ENCODE measurements around the gene H2BK1. TPM values are rescaled to one million over a fixed set of nuclear protein-coding genes. Genes with fewer than 3 reads are reported as not detected.

Gene H2BK1
- total RNA-seq, 1 experiment from 2014 or later: 0.87 TPM

- Mint-ChIP-seq H3K36me3 (no peaks in the 10 kb centered on the region), H3K27me3 (ENCODE audit: low read depth) (peaks cover 73% of the 10 kb centered on the region), H3K4me1 (peaks cover 46% of the 10 kb centered on the region), H3K4me3 (peak overlapping the region; percentile 63), H3K9me3 (no peaks in the 10 kb centered on the region), H3K27ac (no peak overlapping the region)
- ChIA-PET CTCF (interaction anchor here (1.2 to 2.3 kb wide), 8 partner anchors 18 to 138 kb away, joined by 3 to 9 read pairs (median 4); partner anchors contain the start of genes GBX1 and NUB1), POLR2A (interaction anchor here (1.4 kb wide), 1 partner anchor 19 kb away, joined by 3 read pairs; the partner anchor contains the start of gene CHPF2)
- no peak for ATAC-seq
- no peak for DNase-seq (ENCODE audit: low spot score)
- 0 out of 2 replicates have a peak, but pooled peaks have one; percentile 51 for TF ChIP-seq TCF7 (CRISPR knock-in tag; IDR thresholded peaks at IDR 0.05; ENCODE audit: low read depth)
- no peak for TF ChIP-seq IRF2 (CRISPR knock-in tag; IDR thresholded peaks at IDR 0.05; ENCODE audit: borderline replicate concordance, low read depth)
- TF ChIP-seq ESRRA (CRISPR knock-in tag; IDR thresholded peaks at IDR 0.05; ENCODE audit: borderline replicate concordance): no peak
- no peak for TF ChIP-seq ETV6 (CRISPR knock-in tag; IDR thresholded peaks at IDR 0.05)
- no peak for TF ChIP-seq FOXJ3 (CRISPR knock-in tag; IDR thresholded peaks at IDR 0.05; ENCODE audit: borderline replicate concordance)
- peak; percentile 42; the same call in 1 of the 2 replicates for TF ChIP-seq MAX (CRISPR knock-in tag; IDR thresholded peaks at IDR 0.05)
- TF ChIP-seq MLX (CRISPR knock-in tag; IDR thresholded peaks at IDR 0.05): no peak
- no peak for TF ChIP-seq E2F5 (CRISPR knock-in tag; IDR thresholded peaks at IDR 0.05)
- TF ChIP-seq EMX1 (CRISPR knock-in tag; IDR thresholded peaks at IDR 0.05): no peak
- TF ChIP-seq ZNF317 (CRISPR knock-in tag; IDR thresholded peaks at IDR 0.05; ENCODE audit: borderline replicate concordance, low read depth): no peak
Observed at GRCh38 chr7:151251328-151251688, 41.0 kb upstream of the H2BK1 start.

- ATAC-seq (no peak), DNase-seq (ENCODE audit: low spot score) (no peak)
- Mint-ChIP-seq H3K4me3 (peak overlapping the region; percentile 63), H3K27ac (no peak overlapping the region), H3K36me3 (no peaks in the 10 kb centered on the region), H3K27me3 (ENCODE audit: low read depth) (peaks cover 75% of the 10 kb centered on the region), H3K9me3 (no peaks in the 10 kb centered on the region), H3K4me1 (peaks cover 51% of the 10 kb centered on the region)
- POLR2A ChIA-PET: interaction anchor here (1.4 to 1.8 kb wide), 2 partner anchors 18 to 23 kb away, joined by 3 to 6 read pairs; partner anchors contain the start of gene CHPF2
- TF ChIP-seq NR2C2 (CRISPR knock-in tag; IDR thresholded peaks at IDR 0.05) (no peak), SP1 (CRISPR knock-in tag; conservative IDR thresholded peaks at IDR 0.05) (no peak), ATF1 (CRISPR knock-in tag; IDR thresholded peaks at IDR 0.05) (no peak), RORB (CRISPR knock-in tag; IDR thresholded peaks at IDR 0.05) (no peak), ZNF396 (CRISPR knock-in tag; IDR thresholded peaks at IDR 0.05; ENCODE audit: borderline replicate concordance) (no peak)
- CTCF ChIA-PET: interaction anchor here (0.5 to 1.4 kb wide), 7 partner anchors 23 to 189 kb away, joined by 3 to 5 read pairs (median 3); partner anchors contain the start of genes ABCF2 and NUB1
Observed at GRCh38 chr7:151250181-151251132, 40.2 kb upstream of the H2BK1 start.

GRCh38 chr7:151249732-151250072 is 39.4 kb upstream of the H2BK1 start:
- peaks cover 54% of the 10 kb centered on the region for H3K4me1 Mint-ChIP-seq
- CTCF ChIA-PET: interaction anchor here (1.0 to 1.4 kb wide), 2 partner anchors 55 to 134 kb away, joined by 3 to 5 read pairs; no protein-coding TSS in a partner anchor
- ATAC-seq (peak; percentile 7; the same call in 1 of the 2 replicates), DNase-seq (ENCODE audit: low spot score) (peak; percentile 52)
- POLR2A ChIA-PET: interaction anchor here (1.8 kb wide), 1 partner anchor 22 kb away, joined by 6 read pairs; no protein-coding TSS in a partner anchor
- TF ChIP-seq STAT6 (CRISPR knock-in tag; conservative IDR thresholded peaks at IDR 0.05; ENCODE audit: low read depth): no peak
- TF ChIP-seq TEAD1 (CRISPR knock-in tag; IDR thresholded peaks at IDR 0.05): no peak
- TF ChIP-seq ZNF416 (CRISPR knock-in tag; IDR thresholded peaks at IDR 0.05): no peak
- H3K27ac Mint-ChIP-seq: no peak overlapping the region
- H3K9me3 Mint-ChIP-seq: no peaks in the 10 kb centered on the region
- H3K4me3 Mint-ChIP-seq: peak overlapping the region; percentile 71
- H3K27me3 Mint-ChIP-seq (ENCODE audit: low read depth): peaks cover 72% of the 10 kb centered on the region
- H3K36me3 Mint-ChIP-seq: no peaks in the 10 kb centered on the region

All from WTC11 (cell line).